NCI-H2029 treated with DMSO at 0.1 percent for 48 hours (cell line): ENCODE data around the gene KATNB1.
"Not testable (repeated sequence)": the region's sequence is repeated elsewhere in the genome, so short reads cannot be mapped to it uniquely, and the experiment has no call there.

Source experiments
- DNase-seq: peaks from one replicate; lab custom pipeline; 2025; lab: John Stamatoyannopoulos, UW

The KATNB1 gene

DNA sequence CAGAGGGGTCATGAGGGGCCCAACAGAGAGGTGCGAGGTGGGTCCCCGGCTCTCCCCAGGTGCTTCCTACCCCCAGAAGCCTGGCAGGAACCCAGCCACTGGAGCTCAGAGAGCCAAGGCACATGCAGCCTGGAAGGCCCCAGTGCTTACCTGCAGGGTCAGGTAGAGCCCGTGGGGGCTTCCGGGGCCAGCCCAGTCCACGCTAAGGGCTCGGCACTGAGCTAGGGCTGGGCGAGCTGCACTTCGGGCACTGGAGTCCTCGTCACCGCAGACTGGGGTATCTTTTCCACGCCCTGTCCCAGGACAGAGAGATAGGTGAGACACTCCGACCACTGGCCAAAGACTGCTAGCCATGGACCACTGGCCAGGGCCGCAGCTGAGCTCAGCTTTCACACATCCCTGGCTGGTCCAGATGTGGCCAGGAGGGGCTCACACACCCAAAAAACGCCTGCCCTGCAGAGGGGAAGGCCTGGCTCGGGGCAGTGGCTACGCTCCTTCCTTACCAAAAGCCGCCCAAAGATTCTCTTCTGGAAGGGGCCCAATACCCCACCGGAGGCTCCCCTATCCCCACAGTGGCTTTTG, 59.4 kb downstream of the KATNB1 start:
- no peak for DNase-seq

DNA sequence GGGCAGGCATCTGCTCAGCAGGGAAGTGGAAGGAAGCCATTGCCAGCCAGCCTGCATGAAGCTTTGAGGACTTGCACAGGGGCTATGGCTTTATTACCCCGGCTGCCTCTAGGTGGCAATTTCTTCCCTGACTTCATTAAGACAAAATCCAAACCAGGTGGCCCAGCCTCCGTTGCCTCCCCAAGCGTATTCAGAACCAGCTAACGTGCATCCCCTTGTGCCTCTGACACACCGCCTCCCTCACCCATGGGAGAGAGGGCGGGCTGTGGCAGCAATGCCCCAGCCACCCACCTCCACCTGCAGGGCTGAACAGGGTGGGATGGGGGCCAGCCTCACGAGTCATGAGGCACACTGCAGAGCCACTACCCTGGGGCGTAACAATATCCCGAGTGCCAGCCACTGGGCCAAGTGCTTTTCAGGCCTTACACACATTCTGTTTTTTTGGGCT, 59.9 kb downstream of the KATNB1 start:
- no peak for DNase-seq

- not testable (repeated sequence) for DNase-seq
Measured at GRCh38 chr16:57796014-57796413, 60.4 kb downstream of the KATNB1 start.

DNA sequence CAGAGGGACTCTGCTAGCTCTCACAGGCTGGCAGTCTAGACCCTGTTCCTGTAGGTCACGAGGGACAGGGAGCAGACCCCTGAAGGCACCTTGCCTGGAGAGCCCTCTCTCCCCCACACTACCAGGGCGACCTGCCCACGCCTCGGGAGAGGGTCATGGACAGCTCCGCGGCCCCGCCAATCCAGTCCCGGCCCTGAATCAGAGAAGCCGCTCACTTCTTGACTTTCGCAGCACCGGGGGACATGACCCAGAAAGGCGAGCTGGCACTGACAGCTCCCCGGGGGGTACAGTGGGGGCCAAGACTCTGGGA, 61.6 kb downstream of the KATNB1 start:
- DNase-seq, result no peak

DNA sequence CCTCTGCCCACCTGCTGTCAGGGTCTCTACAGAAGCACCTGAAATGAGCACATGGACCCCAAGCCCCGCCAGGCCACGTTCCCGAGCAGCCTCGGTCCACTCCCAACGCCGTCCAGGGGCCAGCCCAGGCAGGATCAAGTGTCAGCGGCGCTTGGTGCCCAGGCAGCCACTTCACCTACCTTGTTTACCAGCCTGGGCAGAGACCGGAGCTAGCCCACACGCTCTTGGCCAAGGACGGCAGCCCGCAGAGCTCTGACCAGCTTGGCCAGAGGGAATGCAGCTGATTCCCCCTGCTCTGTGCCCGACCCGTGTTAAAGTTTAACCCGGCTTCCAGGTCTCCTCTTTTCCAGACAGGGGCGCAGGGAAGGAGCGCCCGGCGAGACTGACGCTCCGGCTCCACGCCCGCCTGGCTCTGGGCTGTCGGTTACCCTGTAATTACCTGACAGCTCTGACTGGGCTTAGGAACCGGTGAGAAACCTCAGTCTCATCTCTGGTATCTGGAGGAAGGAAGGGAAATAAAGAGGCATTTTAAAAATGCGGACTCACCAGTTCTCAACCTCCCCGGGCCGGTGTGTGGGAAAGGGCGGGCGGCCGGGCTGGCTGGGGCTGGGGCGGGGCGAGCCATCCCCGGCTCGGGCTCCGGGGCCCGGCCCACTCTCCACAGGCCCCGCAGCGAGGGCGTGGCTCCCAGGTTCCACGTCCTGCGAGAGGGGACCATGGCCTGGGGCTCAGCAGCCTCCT, 62.1 kb downstream of the KATNB1 start:
- DNase-seq, result no peak

DNA sequence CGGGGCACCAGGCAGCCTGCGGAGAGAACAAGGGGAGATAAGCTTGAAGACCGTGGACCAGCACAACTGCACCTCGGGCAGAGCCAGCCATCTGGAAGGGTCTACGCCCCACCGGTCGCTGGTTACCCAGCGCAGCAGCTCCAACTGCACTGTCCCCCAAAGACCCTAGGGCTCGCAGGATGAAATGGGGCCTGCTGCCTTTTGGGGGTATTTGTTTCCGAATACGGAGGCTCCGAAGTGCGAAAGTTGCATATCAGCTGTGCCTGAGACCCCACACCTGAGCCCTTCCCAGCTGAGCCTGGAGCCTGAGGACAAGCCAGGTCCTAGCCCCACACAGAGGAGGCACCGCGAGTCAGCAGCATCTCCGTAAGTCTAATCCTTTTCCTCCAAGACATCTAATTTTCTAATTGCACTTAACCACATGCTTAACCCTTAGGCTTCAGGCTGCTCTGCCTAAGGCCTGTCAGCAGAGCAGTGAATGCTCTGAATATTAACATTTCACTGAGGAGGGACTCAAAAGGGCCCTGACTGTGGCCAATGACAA, 62.8 kb downstream of the KATNB1 start:
- no peak for DNase-seq

DNA sequence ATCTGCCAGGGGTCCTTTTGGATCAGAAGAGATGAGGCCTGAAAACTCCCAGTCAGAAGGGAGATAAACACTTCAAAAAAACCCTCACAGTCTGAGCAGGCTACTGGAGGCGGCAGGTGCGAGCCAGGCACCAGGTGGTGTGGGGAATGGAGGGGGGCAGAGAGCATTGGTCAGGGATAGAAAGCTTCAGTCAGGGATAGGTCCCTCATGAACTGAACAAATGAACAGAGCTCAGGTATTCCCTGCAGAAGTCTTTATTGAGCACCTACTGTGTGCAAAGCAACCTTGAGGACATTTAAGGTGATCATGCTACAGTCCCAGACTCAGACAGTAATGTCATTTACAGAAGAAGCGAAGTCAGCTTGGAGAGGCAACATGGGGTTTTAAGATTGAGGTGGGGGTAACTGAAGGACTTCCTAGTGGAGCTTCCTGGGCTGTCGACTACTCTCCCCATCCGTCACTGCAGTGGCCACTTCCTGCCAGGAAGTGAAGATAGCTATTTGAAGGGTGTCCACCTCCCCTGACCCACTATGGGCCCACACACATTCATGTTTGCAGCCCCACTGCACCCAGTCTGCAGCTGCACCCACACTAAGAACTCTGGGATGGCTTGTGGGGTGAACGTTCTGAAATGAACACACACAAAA, 63.5 kb downstream of the KATNB1 start:
- no peak for DNase-seq

DNA sequence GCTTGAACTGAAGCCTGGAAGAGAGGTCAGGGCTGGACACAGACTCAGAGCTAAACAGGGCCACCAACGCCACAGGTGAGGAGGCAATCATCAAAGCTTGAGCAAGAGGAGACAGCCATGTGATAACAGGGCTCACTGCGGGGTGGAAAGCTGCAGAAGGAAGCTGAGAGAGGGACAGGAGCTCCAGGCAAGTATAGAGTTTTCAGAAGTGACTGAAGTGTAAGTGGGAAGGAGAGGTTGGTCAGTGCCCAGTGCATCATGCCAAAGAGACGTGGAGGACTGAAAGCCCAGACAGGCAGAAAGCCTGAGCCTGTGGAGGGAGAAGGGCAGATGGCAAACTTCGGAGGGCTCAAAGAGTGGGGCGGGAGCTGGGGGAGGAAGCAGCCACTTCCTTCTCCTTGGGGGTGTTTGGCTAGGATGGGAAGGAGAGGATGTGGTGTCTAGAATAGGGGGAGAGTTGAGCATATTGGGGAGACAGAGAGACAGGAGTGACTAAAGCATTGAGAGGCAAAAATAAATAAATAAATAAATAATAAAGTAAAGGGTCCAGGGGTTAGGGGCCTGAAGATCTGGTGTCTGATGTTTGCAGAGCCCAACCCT, 64.1 kb downstream of the KATNB1 start:
- DNase-seq, result no peak

DNA sequence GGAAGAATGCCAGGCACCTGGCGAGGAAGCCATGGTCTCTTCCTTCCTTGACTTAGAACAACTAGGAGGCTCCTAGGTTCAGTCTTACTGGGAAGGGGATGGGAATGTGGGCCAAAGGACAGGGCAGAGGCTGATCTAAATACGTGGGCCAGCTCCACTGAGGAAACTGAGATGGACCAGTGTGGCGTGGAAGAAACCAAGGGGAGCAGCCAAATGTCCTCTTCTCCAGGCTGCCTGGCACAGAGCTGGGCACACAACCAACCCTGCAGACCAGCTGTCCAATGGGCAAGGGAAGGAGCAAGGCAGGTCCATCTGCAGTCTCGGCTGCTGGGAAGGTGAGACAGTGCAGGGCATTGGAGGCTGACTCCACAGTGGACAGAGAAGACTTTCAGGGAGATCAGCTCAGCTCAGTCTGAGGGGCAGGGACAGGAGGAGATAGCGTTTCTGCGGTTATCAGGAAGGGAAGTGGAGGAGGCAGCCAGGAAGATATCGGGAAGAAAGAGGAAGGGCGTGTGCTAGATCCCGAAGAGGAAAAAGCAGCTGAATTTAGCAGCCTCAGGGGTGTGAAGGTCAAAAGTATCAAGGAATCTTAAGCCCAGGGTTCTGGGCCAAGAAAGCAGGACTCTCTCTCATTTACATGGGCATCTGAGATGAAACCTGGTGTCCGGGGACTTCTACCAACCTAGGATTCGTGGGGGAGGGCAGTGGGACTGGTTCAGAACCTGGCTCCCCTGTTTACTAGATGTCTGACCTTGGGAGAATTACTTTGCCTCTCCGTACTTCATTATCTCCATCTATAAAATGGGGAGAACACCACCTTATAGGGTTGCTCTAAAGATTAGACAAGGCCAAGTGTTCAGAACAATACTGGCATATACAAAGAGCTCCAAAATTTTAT, 64.9 kb downstream of the KATNB1 start:
- no peak for DNase-seq

DNA sequence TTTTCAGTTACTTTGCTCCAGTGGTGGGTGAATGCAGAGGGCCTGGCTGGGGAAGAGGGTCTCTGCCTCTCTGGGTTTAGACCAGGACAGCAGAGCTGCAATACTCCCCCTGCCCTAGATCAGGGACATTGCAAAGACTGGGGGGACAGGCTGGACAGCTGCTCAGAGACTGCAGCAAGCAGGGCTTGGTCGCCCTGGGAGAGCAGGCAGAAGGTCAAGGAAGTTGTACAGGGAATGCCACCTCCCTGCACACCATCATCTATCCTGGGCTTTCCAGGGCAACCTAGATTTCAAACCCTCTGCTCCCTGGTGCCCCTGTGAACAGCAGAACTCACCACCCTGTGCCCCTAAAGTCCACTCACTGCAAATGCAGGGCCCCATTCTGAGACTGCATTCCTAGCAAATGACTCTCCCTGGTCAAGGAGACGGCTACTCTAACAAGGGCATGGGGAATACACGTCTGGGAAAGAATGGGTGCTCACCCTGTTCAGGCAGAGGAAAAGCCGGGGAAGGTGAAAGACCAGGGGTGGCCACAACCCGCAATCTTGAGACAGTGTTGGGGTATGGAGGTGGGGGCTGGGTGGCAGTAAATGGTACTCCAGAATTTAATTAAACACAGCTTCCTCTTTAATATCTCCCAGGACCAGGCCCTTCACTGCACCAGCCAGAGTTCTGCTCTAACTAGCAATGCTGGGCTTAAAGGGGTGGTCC, 65.7 kb downstream of the KATNB1 start:
- no peak for DNase-seq

GRCh38 chr16:57801809-57802340, 66.3 kb downstream of the KATNB1 start:
- DNase-seq, result no peak

DNA sequence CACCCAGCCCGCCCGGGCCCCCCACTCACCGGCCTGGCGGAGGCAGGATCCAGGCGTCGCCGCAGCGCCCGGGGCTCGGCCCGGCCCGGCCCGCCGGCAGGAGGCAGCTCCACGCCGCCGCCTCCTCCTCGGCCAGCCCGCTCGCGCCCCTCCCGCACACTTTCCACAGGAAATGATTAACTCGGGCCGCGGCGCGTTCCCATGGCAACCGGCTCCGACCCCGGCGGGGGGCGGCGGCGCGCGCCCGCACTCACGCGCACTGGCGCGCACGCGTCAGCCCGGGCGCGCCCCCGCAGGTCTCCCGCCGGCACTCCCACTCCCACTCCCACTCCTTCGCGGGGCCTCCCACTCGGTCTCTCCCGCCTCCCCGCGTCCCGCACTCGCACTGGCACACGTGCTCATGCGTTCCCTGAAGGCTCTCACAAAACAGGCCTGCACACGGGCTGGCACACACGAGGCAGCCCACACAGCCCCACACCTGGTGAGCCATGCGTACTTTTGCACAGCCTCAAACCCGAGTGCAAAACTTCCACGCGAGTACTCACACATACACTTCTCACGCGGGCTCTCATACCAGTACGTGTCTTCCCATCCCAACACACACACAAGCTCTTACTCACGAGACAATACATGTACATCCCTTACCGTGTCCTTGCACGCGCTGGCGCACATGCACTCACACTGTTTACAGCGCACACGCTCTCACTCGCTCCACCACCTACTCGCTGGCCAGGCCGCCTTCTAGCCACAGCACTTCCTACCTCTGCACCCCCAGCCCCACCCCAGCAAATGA, 67.0 kb downstream of the KATNB1 start, which contains the start of gene KIFC3:
KIFC3 (minus strand) TSS at position 151 of the 793 bp plus-strand sequence. CDS start 4,248 bp downstream, outside the sequence.
- no peak for DNase-seq

- DNase-seq, result no peak
Measured at GRCh38 chr16:57803134-57803990, 67.8 kb downstream of the KATNB1 start.

GRCh38 chr16:57804111-57804837, 68.7 kb downstream of the KATNB1 start:
- no peak for DNase-seq

- DNase-seq, result no peak
Measured at GRCh38 chr16:57805176-57805575, 69.6 kb downstream of the KATNB1 start.
